ENCODE results near the gene GATB. TPM values are rescaled to one million over a fixed set of nuclear protein-coding genes. Genes with fewer than 3 reads are reported as not detected.

GATB gene
- total and polyA plus RNA-seq, 2 donors (not counting 1 experiment from before 2014, with no cell fraction given): 11.6 to 19.2 TPM

GRCh38 chr4:151702256-151702655 is 58.6 kb downstream of the GATB start:
- no peak overlapping the region for H3K4me3 Mint-ChIP-seq

More at GRCh38 chr4:151702256-151702655, 58.6 kb downstream of the GATB start:
- WGBS (ENCODE audit: insufficient coverage): 100% methylated on average over 1 of the region's 4 CpGs
- no peaks in the 10 kb centered on the region for H3K4me1 Mint-ChIP-seq
- ATAC-seq (ENCODE audit: low read depth) (no peak), DNase-seq (no peak)
- Histone ChIP-seq H3K27me3 (replicated peaks in 1 of 4; ENCODE audit: control extremely low read depth in 1 of 4, control insufficient read depth in 3 of 4, insufficient read depth in 4 of 4, low read length in 3 of 4) (no peaks in the 10 kb centered on the region), H4K20me1 (ENCODE audit: control insufficient read depth, insufficient read depth, low read length, poor library complexity, severe bottlenecking) (no peaks in the 10 kb centered on the region), H3K4me3 (ENCODE audit: control extremely low read depth in 1 of 5, extremely low read depth in 1 of 5, insufficient read depth in 1 of 5, low read depth in 2 of 5, low read length in 4 of 5) (no peak overlapping the region), H3K27ac (ENCODE audit: low read length in 2 of 2) (no peak overlapping the region), H2AFZ (ENCODE audit: insufficient read depth, low read depth, low read length, poor library complexity, severe bottlenecking) (no peak overlapping the region), H3K4me2 (replicated peaks; ENCODE audit: low read depth, low read length, poor library complexity, severe bottlenecking) (no peak overlapping the region), H3K79me2 (ENCODE audit: control insufficient read depth, insufficient read depth, low read length) (no peaks in the 10 kb centered on the region), H3K36me3 (replicated peaks in 1 of 2; ENCODE audit: control extremely low read depth in 1 of 2, control insufficient read depth in 1 of 2, extremely low read depth in 1 of 2, insufficient read depth in 2 of 2, low read length in 1 of 2) (peaks cover 5 to 38% of the 10 kb centered on the region in 2 experiments), H3K9me3 (ENCODE audit: control extremely low read depth in 1 of 3, control insufficient read depth in 2 of 3, insufficient read depth in 1 of 3, low read length in 2 of 3) (no peaks in the 10 kb centered on the region), H3K4me1 (ENCODE audit: control insufficient read depth in 2 of 2, insufficient read depth in 2 of 2, low read length in 2 of 2) (no peaks in the 10 kb centered on the region), H3K9ac (ENCODE audit: low read length) (no peak overlapping the region)
- intact Hi-C loops (cut with micrococcal nuclease): no loop called here
- no peak overlapping the region for H3K27ac Mint-ChIP-seq
- ChIA-PET POLR2A (no interaction called here), CTCF (no interaction called here)
- TF ChIP-seq CTCF (IDR thresholded peaks at IDR 0.05) (no peak), EZH2 (IDR thresholded peaks at IDR 0.05; ENCODE audit: borderline replicate concordance, insufficient read depth, low read depth, low read length, poor library complexity, severe bottlenecking) (no peak)
- H3K9me3 Mint-ChIP-seq (ENCODE audit: insufficient read depth): no peaks in the 10 kb centered on the region
- no peaks in the 10 kb centered on the region for H3K27me3 Mint-ChIP-seq
